SK-N-SH (cell line): ENCODE measurements around the gene TOR4A. TPM values are rescaled to one million over a fixed set of nuclear protein-coding genes. Genes with fewer than 3 reads are reported as not detected.

Source experiments
- polyA plus RNA-seq, 3 experiments: library from polyadenylated mRNA; depleted of rRNA; stranded (reverse); fragments of >200 nt; gene quantifications; 2 replicates each; pipeline ENCODE4 v1.2.3, GENCODE V29; 2012

Gene TOR4A
- polyA plus RNA-seq, 1 of the 3 experiments (the other 2 are of a cell fraction), result 0.81 TPM

Other genes with a start within 250 kb of the TOR4A start
- 26.0 and 34.7 TPM in 2 replicates for gene ABCA2, start 249.5 kb upstream of the TOR4A start, polyA plus RNA-seq (2012; rRNA removed)
- not detected in 2 replicates for gene FUT7, start 245.6 kb upstream of the TOR4A start, polyA plus RNA-seq (2012; rRNA removed)
- 47.4 and 48.1 TPM in 2 replicates for gene NPDC1, start 231.5 kb upstream of the TOR4A start, polyA plus RNA-seq (2012; rRNA removed)
- not detected in 2 replicates for gene ENTPD2, start 223.7 kb upstream of the TOR4A start, polyA plus RNA-seq (2012; rRNA removed)
- gene SAPCD2, start 207.2 kb upstream of the TOR4A start, polyA plus RNA-seq (2012; rRNA removed), result 4.6 and 6.0 TPM in 2 replicates
- 3.2 and 5.6 TPM in 2 replicates for gene UAP1L1, start 200.2 kb upstream of the TOR4A start, polyA plus RNA-seq (2012; rRNA removed)
- gene MAN1B1, start 190.7 kb upstream of the TOR4A start, polyA plus RNA-seq (2012; rRNA removed), result 57.8 and 61.9 TPM in 2 replicates
- gene DPP7, start 163.0 kb upstream of the TOR4A start, polyA plus RNA-seq (2012; rRNA removed), result 127 and 141 TPM in 2 replicates
- gene GRIN1, start 138.6 kb upstream of the TOR4A start, polyA plus RNA-seq (2012; rRNA removed), result 0.03 TPM in 1 of 2 replicates, not detected in the other
- not detected in 2 replicates for gene LRRC26, start 107.7 kb upstream of the TOR4A start, polyA plus RNA-seq (2012; rRNA removed)
- gene TMEM210, start 105.7 kb upstream of the TOR4A start, polyA plus RNA-seq (2012; rRNA removed), result not detected in 2 replicates
- 35.1 and 37.7 TPM in 2 replicates for gene ANAPC2, start 89.2 kb upstream of the TOR4A start, polyA plus RNA-seq (2012; rRNA removed)
- gene SSNA1, start 89.0 kb upstream of the TOR4A start, polyA plus RNA-seq (2012; rRNA removed), result 100 and 124 TPM in 2 replicates
- gene TPRN, start 77.0 kb upstream of the TOR4A start, polyA plus RNA-seq (2012; rRNA removed), result 4.4 and 5.2 TPM in 2 replicates
- 55.6 and 57.0 TPM in 2 replicates for gene TMEM203, start 72.1 kb upstream of the TOR4A start, polyA plus RNA-seq (2012; rRNA removed)
- gene NDOR1, start 72.0 kb upstream of the TOR4A start, polyA plus RNA-seq (2012; rRNA removed), result 7.9 and 8.6 TPM in 2 replicates
- gene RNF208, start 55.5 kb upstream of the TOR4A start, polyA plus RNA-seq (2012; rRNA removed), result 2.0 and 2.7 TPM in 2 replicates
- 2.1 and 2.2 TPM in 2 replicates for gene CYSRT1, start 52.6 kb upstream of the TOR4A start, polyA plus RNA-seq (2012; rRNA removed)
- 0.03 and 0.08 TPM in 2 replicates for gene RNF224, start 50.2 kb upstream of the TOR4A start, polyA plus RNA-seq (2012; rRNA removed)
- 0.06 TPM in 1 of 2 replicates, not detected in the other for gene SLC34A3, start 46.8 kb upstream of the TOR4A start, polyA plus RNA-seq (2012; rRNA removed)
- 415 and 508 TPM in 2 replicates for gene TUBB4B, start 36.4 kb upstream of the TOR4A start, polyA plus RNA-seq (2012; rRNA removed)
- gene STPG3, start 26.4 kb upstream of the TOR4A start, polyA plus RNA-seq (2012; rRNA removed), result not detected in 2 replicates
- 52.6 and 62.7 TPM in 2 replicates for gene NELFB, start 22.4 kb upstream of the TOR4A start, polyA plus RNA-seq (2012; rRNA removed)
- gene NRARP, start 24.5 kb downstream of the TOR4A start, polyA plus RNA-seq (2012; rRNA removed), result 3.9 and 4.2 TPM in 2 replicates
- 11.5 and 14.2 TPM in 2 replicates for gene EXD3, start 145.4 kb downstream of the TOR4A start, polyA plus RNA-seq (2012; rRNA removed)
- 0.39 and 0.67 TPM in 2 replicates for gene NOXA1, start 145.7 kb downstream of the TOR4A start, polyA plus RNA-seq (2012; rRNA removed)
- gene ENTPD8, start 163.6 kb downstream of the TOR4A start, polyA plus RNA-seq (2012; rRNA removed), result 0.18 and 0.30 TPM in 2 replicates
- gene NSMF, start 181.6 kb downstream of the TOR4A start, polyA plus RNA-seq (2012; rRNA removed), result 58.6 and 58.8 TPM in 2 replicates